Osteoblast (primary cell): Measurements from ENCODE around the gene AGTPBP1. TPM values are rescaled to one million over a fixed set of nuclear protein-coding genes. Genes with fewer than 3 reads are reported as not detected.
A peak's percentile ranks its signal among the peaks of the same experiment; 100 is the strongest.

ENCODE experiments used
- DNase-seq: peaks from one replicate; pipeline ENCODE4 v3.0.0; 2011; ENCODE audit warnings: low spot score, mixed read lengths; ENCODE audit not compliant: insufficient read length; ENCODE audit errors: missing footprints
- H2AFZ ChIP-seq: 2 replicates; pipeline ENCODE4 v1.6.0; 2011; ENCODE audit warnings: mild to moderate bottlenecking, low read length
- H3K27ac ChIP-seq: 2 replicates; pipeline ENCODE4 v1.5.1; 2011; ENCODE audit warnings: mild to moderate bottlenecking, low read depth, low read length, moderate library complexity
- H3K27me3 ChIP-seq: 2 replicates; pipeline ENCODE4 v1.6.0; 2012; ENCODE audit warnings: mild to moderate bottlenecking, control low read depth, inconsistent platforms, low read length, moderate library complexity; ENCODE audit not compliant: insufficient read depth
- H3K36me3 ChIP-seq: 2 replicates; pipeline ENCODE4 v1.5.1; 2011; ENCODE audit warnings: mild to moderate bottlenecking, low read length, control low read depth, moderate library complexity; ENCODE audit not compliant: insufficient read depth
- H3K4me1 ChIP-seq: 2 replicates; pipeline ENCODE4 v1.5.1; 2011; ENCODE audit warnings: mild to moderate bottlenecking, low read length, control low read depth, moderate library complexity; ENCODE audit not compliant: insufficient read depth
- H3K4me2 ChIP-seq: 2 replicates; pipeline ENCODE4 v1.6.0; 2011; ENCODE audit warnings: mild to moderate bottlenecking, low read length; ENCODE audit not compliant: insufficient read depth
- H3K4me3 ChIP-seq: fragments of 200-600 bp; sonication (generic); 3 replicates; pipeline ENCODE4 v1.5.1; 2012; ENCODE audit warnings: mild to moderate bottlenecking, low read length, inconsistent platforms; ENCODE audit not compliant: insufficient read depth
- H3K79me2 ChIP-seq: 2 replicates; pipeline ENCODE4 v1.6.0; 2012; ENCODE audit warnings: mild to moderate bottlenecking, low read length, control low read depth, inconsistent platforms; ENCODE audit not compliant: insufficient read depth
- H3K9me3 ChIP-seq: 2 replicates; pipeline ENCODE4 v1.5.1; 2011; ENCODE audit warnings: low read depth, low read length, control low read depth
- H4K20me1 ChIP-seq: 2 replicates; pipeline ENCODE4 v1.6.0; 2012; ENCODE audit warnings: mild to moderate bottlenecking, low read length, control low read depth; ENCODE audit not compliant: insufficient read depth
- total RNA-seq: library from RNA; depleted of rRNA; stranded (reverse); fragments of >200 nt; gene quantifications from 2 replicates; pipeline ENCODE4 v1.2.3, GENCODE V29; 2012
- TF ChIP-seq, protein P1 (sequence below): IDR thresholded peaks from 2 replicates; pipeline ENCODE4 v1.5.1; 2011; ENCODE audit warnings: mild to moderate bottlenecking, low read depth, low read length, moderate library complexity; ENCODE audit errors: extremely low read depth

The AGTPBP1 gene
- total RNA-seq, 1 donor = 17.0 TPM

DNA sequence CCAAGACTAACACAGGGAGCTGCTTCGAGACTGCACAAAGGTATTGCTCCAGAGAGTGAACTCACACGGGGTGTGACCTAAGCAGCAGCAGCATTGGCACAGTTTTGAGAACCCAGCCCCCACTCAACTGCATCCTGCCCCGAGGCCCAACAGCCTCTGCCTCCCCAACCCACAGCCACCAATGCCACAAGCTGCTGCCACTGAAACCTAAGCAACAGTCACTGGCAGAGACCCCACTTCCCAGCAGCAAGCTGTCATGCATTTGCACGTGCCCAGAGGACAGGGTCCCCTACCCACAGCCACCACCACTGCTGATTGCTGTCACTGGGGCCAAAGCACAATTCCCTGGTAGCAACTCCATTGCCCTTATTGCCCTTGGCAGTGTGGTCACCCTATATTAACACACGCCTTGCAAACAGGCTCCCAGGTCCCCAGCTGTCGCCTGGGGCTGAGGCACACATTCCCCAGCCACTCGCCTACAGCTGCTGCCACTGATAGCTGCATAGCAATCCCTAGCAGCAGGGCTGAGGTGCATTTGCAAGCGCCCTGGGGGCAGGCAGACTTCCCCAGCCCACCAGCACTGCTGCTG is 141.0 kb downstream of the AGTPBP1 start:
- H4K20me1 ChIP-seq = no peaks in the 10 kb centered on the region
- no peaks in the 10 kb centered on the region for H3K36me3 ChIP-seq
- H3K27me3 ChIP-seq = no peaks in the 10 kb centered on the region
- no peak for DNase-seq
- no peak overlapping the region for H3K4me2 ChIP-seq
- H3K27ac ChIP-seq = no peak overlapping the region
- no peak overlapping the region for H3K4me3 ChIP-seq
- H2AFZ ChIP-seq = no peak overlapping the region
- H3K4me1 ChIP-seq = peaks cover 6% of the 10 kb centered on the region
- no peaks in the 10 kb centered on the region for H3K79me2 ChIP-seq
- TF ChIP-seq, protein P1, sequence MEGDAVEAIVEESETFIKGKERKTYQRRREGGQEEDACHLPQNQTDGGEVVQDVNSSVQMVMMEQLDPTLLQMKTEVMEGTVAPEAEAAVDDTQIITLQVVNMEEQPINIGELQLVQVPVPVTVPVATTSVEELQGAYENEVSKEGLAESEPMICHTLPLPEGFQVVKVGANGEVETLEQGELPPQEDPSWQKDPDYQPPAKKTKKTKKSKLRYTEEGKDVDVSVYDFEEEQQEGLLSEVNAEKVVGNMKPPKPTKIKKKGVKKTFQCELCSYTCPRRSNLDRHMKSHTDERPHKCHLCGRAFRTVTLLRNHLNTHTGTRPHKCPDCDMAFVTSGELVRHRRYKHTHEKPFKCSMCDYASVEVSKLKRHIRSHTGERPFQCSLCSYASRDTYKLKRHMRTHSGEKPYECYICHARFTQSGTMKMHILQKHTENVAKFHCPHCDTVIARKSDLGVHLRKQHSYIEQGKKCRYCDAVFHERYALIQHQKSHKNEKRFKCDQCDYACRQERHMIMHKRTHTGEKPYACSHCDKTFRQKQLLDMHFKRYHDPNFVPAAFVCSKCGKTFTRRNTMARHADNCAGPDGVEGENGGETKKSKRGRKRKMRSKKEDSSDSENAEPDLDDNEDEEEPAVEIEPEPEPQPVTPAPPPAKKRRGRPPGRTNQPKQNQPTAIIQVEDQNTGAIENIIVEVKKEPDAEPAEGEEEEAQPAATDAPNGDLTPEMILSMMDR = no peak
- no peaks in the 10 kb centered on the region for H3K9me3 ChIP-seq

DNA sequence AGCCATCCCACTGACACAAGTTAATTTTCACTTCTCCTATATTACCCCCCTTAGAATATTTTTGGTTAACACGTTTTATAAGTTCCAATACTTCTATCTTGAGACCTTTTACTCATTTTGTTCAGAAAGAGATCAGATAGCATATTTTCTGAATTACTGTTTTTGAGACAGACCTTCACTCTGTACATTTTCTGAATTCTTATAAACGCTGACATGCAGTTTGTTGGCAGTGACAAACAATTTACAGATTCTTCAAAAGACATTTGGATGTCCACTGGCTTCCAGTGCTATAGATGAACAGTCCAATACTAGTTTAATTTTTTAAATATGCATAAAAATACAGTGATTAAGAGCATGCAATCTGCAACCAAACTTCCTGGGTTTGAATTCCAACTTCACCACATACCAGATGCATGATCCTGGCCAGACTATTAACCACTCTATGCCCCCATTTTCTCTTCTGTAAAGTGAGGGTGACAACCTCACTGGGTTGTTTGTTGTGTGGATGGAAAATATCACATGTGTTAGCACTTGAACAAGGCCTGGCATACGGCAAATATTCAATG is 142.1 kb downstream of the AGTPBP1 start:
- Histone ChIP-seq H3K27me3 (no peaks in the 10 kb centered on the region), H3K27ac (no peak overlapping the region), H3K79me2 (no peaks in the 10 kb centered on the region), H3K9me3 (no peaks in the 10 kb centered on the region), H4K20me1 (no peaks in the 10 kb centered on the region), H3K4me2 (peak overlapping the region; percentile 9), H3K4me3 (no peak overlapping the region), H3K4me1 (peaks cover 6% of the 10 kb centered on the region), H2AFZ (no peak overlapping the region), H3K36me3 (no peaks in the 10 kb centered on the region)
- TF ChIP-seq, protein P1 = no peak
- no peak for DNase-seq

DNA sequence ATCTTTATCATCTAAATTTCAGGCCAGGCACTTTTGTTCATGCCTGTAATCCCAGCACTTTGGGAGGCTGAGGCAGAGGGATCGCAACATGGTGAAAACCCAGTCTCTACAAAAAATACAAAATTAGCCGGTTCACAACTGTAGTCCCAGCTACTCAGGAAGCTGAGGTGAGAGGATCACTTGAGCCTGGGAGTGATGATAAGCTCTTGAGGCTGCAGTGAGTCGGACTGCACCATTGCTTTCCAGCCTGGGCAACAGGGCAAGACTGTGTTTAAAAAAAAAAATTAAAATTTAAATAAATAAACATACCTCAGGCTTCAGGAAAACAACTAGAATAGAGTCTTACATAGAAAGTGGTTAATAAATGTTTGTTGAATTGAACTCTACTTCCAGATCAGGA is 147.4 kb downstream of the AGTPBP1 start:
- no peaks in the 10 kb centered on the region for H3K27me3 ChIP-seq
- H3K4me3 ChIP-seq = no peak overlapping the region
- H3K4me1 ChIP-seq = no peaks in the 10 kb centered on the region
- no peaks in the 10 kb centered on the region for H3K36me3 ChIP-seq
- H3K9me3 ChIP-seq = no peaks in the 10 kb centered on the region
- no peak overlapping the region for H3K27ac ChIP-seq
- no peaks in the 10 kb centered on the region for H3K79me2 ChIP-seq
- H2AFZ ChIP-seq = no peak overlapping the region
- no peak overlapping the region for H3K4me2 ChIP-seq
- no peaks in the 10 kb centered on the region for H4K20me1 ChIP-seq
- DNase-seq = no peak
- TF ChIP-seq, protein P1 = no peak

DNA sequence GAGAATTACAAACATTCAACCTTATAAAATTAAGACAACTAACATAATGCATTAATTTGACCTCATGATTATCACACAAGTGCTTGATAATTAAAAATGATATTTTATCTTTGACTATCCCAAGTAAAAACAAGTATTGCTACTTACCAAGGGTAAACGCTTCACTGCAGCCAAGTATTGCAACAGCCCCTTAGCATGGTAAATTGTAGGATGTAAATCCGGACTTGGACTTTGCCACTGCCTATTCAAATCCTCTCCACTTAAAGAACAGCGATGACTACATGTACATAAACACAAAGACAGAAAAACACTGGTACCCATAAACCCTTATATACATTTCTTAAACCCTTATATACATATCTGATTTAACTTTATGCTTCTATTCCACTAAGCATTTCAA is 155.1 kb downstream of the AGTPBP1 start:
- no peak overlapping the region for H2AFZ ChIP-seq
- no peaks in the 10 kb centered on the region for H4K20me1 ChIP-seq
- no peak for DNase-seq
- H3K27me3 ChIP-seq = no peaks in the 10 kb centered on the region
- H3K4me3 ChIP-seq = no peak overlapping the region
- H3K4me2 ChIP-seq = no peak overlapping the region
- no peaks in the 10 kb centered on the region for H3K9me3 ChIP-seq
- H3K36me3 ChIP-seq = no peaks in the 10 kb centered on the region
- H3K4me1 ChIP-seq = no peaks in the 10 kb centered on the region
- H3K27ac ChIP-seq = no peak overlapping the region
- TF ChIP-seq, protein P1 = no peak
- H3K79me2 ChIP-seq = no peaks in the 10 kb centered on the region
